HG03064 (cell line): ENCODE data around the gene SGMS1.
A peak's percentile ranks its signal among the peaks of the same experiment; 100 is the strongest.

Experiments
- ATAC-seq: cut with Tn5 transposase; IDR thresholded peaks from one replicate; pipeline ENCODE4 v1.9.1; 2021; ENCODE audit warnings: low read depth; ENCODE audit not compliant: unreplicated experiment

SGMS1 gene

DNA sequence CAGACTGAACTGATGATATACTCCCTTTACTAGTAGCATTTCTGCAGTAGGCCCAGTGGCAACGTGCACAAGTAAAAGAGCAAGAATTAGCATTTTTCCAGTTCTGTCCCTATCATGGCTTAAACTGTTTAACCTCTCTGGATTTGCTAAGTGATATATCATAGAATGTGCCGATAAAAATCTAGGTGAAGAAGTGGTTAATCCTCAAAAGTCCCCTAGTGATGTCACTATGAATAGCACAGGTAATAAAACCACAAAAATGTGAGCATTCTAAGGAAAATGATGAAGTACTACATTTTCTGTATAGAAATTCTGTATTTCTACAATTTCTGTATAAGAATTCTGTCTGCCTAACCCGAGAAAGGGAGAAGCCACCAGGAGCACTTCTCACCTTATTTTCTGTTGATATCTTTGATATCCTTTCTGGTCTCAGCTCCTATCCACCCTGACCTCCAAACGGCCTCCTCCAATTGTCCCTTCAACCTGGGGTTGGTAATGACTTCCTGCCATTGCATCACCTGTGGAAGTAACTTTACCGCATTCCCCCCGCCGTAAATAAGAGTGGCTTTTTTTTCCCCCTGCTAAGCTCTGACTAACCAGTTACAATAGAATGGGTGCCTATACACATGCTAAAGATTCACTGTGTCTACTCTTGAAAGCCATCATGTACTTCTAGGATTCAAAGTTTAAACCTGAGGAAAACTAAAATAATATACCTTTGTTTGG, 216.5 kb downstream of the SGMS1 start:
- no peak for ATAC-seq

DNA sequence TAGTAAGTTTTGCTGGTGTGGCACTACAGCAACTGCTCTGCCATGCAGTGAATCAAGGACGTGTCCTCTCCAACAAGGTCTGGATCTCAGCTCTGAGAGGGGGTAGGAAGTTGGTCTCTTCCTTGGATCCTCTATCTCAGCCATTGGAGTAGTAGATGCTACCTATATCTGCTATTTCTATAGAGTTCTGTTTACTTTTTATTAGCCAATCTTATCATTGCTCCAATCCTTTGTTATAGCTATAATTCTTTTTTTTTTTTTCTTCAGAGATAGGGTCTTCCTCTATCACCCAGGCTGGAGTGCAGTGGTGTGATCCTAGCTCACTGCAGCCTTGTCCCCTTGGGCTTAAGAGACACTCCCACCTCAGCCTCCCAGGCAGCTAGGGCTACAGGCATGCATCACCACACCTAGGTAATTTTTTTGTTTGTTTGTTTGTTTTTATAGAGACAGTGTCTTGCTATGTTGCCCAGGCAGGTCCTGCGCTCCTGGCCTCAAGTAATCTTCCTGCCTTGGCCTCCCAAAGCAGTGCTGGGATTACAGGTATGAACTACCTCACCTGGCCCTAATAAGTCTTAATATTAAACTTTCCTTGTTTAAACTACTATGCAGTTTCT, 217.2 kb downstream of the SGMS1 start:
- ATAC-seq: no peak

DNA sequence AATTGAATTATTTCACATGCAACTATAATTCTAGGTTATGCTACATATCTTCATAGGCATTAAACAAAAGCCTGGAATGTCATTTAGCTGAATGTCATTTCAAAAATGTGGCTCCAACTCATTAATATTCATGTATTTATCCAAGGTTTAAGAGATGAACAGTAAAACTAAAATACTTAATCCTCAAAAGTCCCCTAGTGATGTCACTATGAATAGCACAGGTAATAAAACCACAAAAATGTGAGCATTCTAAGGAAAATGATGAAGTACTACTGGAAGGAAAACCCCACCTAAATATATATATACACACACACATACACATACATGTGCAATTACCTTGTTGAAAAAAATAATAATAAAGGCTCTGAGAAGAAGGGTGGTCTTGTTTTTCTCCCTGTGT, 218.0 kb downstream of the SGMS1 start:
- no peak for ATAC-seq

DNA sequence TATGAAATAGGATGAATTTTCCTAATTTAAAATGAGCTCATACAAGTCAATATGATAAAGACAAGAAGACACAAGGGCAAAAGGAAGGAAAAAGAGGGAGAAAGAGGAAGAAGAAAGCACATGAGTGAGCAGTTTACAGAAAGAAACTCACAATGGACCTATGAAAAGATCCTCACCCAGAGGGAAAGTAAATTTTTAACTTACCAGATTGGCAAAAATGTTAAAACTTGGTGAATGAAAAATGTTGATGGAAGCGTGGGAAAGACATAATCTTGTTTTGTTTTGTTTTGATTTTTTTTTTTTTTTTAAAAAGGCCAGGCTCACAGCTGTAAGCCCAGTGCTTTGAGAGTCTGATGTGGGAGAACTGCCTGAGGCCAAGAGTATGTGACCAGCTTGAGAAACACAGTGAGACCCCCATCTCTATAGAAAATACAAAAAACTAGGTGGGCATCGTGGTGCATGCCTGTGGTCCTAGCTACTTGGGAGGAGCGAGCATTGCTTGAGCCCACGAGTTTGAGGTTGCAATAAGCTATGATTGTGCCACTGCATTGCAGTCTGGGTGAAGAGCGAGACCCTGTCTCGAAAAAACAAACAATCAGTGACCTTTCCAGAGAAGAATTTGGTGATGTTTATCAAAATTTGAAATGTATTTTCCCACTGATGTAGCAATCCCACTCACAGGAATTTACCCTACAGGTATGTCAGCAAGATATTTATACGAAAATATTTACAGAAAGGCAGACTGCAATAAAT, 219.6 kb downstream of the SGMS1 start:
- ATAC-seq: no peak

DNA sequence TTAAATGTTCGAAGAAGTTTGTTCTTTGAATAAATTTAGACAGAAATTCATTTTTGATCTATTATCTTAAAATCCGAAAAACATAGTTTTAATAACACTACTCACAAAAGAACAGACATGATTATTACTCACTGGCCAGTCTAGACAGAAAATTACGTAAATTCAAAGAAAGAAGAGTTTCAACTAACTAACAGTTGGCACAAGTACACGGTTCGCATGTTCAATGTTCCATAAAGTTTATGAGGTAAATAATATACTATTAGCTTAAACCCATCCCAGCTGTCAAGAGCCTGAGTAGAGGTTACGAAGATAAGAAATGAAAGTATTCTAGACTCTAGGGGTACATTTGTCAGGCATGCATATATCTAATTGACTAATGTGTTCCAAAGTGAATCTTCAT, 220.7 kb downstream of the SGMS1 start:
- no peak for ATAC-seq

DNA sequence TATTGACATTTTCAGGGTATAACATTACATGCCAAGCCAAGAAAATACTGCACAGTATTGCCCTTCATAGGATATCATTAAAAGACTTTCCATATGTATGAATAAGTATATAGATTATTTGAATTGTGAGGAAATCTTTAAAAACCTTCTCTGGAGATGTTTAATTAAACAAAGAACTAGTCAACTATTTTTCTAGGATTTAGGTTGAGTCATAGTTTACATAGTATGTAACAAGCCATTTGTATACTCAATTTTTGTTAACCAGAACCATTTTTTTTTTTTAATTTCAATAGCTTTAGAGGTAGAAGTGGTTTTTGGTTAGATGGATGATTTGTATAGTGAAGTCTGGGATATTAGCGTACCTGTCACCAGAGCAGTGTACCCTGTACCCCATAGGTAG, 221.3 kb downstream of the SGMS1 start:
- ATAC-seq: no peak

DNA sequence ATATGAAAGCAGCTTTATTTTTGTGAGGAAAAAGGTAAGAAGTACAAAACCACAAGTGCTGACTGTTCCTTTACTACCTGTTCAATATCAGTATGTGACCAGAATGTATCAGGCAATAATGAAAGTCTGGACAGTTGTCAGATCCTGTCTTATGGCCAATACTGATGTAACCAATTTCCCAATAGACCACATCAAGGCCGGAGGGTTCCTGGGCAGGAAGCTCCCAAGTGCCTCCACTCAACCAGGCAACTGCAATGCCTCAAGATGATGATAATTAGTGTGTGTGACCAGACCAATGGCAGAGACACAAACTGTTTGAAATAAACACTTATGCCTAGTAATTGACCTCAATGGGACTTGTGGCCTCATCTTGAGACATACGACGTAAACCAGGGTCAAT, 223.1 kb downstream of the SGMS1 start:
- ATAC-seq: no peak

DNA sequence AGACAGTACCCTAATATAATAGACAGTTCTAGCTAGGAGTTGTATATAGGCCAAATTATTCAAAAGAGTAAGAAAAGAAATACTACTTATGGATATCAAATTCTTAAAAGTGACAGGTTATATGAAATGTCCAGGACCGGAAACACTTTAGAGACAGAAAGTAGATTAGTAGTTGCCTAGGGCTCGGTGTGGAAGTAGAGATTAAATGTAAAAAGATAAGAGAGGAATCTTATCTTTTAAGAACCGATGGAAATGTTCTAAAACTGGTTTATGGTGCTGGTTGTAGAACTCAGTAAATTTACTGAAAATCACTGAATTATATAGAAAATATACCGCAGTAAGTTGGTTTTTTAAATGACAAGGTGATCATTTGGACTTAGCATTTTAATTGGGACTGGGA, 224.9 kb downstream of the SGMS1 start:
- no peak for ATAC-seq

DNA sequence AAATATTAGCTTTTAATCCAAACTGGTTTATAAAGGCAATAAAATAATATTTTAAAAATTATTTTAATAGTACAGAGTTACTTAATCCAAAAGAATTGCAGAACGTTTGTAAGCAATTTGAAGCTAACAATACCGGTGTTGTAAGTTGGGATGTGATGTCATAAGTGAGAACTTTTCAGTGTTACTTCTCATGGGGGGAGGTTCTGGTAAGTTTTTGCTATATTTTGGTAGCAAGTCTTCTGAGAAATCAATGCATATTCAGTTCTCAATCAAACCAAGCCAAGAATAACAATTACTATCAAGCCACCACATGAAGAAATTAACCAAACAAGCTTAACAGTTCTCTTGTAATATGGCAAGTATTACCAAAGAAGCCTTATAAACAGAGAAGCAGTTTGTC, 225.4 kb downstream of the SGMS1 start:
- no peak for ATAC-seq

DNA sequence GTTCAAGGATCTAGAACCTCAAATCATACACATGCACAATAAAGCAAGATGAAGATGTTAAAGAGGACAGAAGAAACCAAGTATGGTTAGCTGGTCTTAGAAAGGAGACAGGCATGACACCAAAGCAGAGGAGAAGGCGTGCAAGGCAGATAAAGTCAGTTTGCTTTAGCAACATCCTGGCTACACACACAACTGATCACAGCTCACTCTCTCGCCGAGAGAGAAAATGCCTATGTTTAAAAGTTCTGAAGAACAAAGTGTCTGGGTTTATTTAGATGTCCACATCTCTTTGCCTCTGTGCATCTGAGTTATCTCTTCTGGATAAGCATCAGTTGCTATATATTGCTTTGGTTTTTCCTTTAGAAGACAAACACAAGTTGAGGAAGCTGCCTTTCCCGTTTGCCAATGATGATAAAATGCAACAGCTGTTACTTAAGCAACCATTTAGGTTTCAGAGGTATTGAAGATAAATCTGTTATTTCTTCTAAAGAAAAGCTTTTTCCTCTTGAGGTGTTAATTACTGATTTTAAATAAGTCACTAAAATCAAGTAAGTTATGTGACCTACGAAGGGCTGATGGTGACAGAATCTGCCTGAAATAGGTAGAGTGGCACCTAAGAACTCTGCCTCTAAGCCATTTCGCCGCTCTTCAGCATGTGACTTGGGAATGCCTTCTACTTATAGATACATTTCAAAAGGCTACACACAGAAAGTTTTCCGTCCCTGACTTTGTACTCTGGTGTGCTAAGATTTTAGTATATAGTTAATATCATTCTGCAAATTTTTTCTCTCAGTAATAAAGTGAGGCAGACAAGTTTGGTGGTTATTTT, 226.2 kb downstream of the SGMS1 start:
- ATAC-seq: peak; percentile 37

DNA sequence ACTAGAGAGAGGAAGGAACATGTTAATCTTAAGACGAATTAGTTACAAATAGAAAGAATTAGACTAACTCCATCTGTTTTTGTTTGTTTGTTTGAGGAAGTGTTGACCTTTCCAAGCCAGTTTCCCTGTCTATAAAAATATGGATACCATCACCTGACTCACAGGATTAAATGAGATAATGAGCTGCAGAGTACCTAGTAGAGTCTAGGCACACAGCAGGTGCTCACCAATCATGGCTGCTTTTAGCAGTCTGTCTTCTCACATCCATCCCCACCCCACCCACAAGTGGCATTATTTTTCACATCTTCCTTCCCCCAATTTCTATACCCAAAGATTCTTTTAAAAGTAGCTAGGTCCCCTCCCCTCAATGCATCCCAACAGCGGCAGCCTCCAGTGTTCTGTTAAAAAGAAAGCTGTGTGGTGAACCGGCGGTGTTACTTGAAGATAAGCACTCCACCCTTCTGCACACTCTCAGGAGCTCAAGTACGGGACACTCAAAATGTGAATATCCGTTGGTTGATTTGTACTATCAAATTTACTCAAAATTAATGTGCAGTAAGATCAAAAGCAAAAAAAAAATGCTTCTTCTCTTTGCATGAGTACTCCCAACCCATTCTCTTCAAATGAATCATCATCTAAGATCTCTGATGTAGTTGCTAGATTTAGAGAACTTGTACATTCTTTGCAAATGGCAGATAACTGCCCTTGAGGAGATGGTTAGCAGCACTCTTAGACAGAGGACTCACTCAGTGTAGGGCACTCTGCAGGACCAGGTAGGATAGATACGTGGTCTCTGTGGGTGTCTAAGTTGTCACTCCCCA, 227.1 kb downstream of the SGMS1 start:
- peak; percentile 63 for ATAC-seq

DNA sequence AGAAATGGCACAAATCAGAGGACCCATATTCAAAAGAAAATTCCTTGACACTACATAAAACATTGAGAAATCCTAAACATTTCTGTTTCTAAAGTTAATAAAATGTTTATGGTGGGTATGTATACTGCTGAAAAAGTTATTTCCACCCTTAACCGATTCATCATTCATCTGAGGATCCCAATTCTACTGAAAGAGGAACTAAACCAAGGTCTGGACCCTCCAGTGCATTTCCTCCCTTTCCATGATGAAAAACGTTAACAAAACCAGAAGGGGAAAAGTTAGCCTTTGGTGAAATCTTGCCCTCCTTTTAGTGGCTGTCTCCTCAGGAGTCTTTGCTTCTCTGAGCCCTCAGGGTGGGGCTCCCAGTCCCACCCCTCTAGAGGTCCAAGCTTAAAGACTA, 227.9 kb downstream of the SGMS1 start:
- no peak for ATAC-seq

DNA sequence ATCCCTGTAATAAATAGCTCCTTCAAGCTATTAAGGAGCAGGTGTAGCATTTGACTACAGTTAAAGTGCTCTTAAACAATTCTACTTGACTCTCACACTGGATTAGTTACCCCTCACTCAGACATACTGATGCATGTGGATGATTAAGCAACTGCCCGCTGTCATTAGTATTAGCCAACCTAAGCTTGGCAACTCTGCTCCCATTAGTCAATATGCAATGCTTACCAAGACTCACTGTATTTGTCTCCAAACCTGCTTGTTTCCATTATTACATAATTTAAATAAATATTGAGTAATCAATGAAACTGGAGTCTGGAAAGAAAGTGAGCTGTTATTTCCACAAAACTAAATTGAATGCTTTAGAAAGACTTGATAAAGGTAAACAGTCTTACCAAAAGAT, 228.5 kb downstream of the SGMS1 start:
- ATAC-seq: no peak

DNA sequence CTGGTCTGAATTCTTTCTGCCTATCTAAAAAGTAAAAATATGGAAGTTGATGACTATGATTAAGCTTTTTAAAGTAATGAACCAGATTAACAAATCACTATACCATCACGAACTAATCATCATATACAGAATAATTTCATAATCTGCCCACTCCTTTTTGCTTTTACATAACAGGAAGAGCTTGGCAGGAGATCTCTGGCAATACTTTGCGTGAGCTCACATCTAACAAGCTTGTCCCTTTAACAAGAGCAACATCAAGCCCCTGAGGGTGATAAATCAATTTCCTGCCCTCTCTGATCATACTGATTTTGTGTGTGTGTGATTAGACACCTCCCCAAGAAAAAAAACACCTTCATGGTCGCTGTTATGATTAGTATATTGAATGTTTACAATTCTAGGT, 228.9 kb downstream of the SGMS1 start:
- ATAC-seq: no peak

DNA sequence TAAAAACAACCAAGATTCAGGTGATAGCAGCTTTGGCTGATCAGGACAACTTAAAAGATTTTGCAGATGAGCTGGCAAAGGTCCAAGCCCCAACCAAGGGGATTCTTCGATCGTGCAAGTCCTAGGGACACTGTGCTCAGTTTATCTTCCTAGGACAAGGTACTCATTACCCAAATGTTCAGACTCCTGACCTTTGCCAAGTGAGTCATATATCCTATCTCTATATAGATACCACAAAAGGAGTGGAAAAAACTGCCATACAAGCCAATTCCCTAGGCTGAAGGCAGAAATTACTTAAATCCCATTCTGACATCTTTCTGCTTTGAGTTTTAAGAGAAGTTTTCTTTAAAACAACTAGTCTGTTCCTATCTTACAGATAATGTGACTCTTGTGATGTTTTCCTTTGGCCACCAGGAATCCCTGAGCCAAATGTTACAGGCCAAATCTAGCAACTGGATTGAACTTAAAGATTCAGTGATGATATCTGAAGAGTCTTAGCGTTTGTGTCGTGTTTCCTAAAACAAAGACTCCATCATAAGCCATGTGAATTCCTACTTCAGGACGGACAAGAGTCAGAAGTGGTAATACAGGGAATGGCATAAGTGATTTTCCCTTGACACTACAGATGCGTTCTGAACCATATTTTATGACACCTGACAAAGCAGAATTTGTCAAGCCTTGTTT, 229.8 kb downstream of the SGMS1 start:
- ATAC-seq: no peak

DNA sequence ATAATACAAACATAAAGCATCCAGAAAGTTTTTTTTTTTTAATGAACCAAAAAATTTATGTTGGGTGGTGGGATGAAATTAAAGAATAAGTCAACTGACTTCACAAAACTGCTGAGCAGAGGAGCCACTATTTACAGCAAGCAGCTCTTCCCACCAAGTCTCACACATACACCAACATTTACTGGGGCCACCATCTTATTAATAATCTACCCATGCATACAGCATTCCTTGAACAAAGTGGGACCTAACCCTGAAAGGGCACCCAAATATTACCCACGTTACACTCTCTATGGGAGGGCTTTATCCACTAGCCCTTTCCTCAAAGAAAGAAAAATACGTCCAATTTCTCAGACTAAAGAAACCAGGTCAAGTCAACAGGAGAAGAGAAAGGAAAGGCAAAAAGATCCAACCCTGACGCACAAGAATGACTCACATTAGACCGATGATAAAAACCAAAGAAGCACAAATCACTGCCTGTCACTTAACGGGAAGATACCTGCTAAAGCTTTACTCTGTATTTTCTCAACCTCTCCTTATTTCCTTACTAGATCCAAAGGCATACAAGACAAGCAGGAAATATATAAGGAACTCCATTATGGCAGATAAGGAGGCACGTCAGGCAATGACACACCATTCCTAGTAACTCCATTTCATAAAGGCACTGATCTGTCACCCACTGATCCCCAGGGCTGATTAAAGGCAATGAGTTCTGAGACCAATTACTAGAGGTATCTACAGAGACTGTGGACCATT, 230.6 kb downstream of the SGMS1 start:
- no peak for ATAC-seq

DNA sequence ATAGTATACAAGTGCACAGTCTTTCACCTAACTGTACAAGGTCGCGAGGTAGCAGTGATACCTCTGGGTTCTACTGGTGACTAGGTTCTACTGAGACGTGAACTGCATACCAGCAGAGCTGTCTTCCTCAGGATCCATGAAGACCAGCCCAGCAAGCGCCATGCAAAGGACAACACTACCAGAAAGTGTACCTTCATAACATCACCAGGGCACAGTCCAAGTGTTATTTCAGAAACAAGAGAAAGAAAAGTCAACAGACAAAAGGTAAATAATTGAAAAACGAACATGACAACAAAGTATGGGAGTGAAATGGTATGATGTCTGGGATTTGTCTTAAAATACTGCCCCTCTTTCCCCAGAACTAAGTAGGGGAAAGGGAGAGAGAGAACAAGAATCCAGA, 231.3 kb downstream of the SGMS1 start:
- ATAC-seq: no peak

DNA sequence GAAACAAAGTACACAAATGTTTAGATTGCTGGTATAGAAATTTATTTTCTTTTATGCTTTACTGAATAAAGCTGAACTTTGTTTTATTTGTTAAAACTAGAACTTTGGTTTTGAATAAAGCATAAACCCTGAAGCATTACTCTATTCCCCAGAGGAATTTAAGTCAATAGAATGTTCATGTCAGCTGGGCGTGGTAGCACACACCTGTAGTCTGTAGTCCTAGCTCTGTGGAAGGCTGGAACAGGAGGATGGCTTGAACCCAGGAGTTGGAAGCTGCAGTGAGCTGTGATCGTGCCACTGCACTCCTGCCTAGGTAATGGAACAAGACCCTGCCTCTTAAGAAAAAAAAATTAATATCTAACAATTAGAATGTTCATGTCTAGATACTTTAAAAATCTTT, 233.5 kb downstream of the SGMS1 start:
- no peak for ATAC-seq

DNA sequence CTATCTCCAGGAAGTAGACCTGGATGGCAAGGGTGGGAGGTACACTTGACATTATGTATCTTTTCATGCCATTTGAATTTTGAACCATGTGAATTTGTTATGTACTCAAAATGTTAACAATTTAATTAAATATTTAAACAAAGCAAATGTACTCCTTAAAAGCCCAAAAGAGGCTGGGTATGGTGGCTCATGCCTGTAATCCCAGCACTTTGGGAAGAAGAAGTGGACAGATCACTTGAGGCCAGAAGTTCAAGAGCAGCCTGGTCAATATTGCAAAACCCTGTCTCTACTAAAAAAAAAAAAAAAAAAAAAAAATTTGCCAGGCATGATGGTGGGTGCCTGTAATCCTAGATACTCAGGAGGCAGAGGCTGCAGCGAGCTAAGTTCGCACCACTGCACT, 235.6 kb downstream of the SGMS1 start:
- no peak for ATAC-seq
